ENCODE results near the gene WDR45B.

The WDR45B gene

DNA sequence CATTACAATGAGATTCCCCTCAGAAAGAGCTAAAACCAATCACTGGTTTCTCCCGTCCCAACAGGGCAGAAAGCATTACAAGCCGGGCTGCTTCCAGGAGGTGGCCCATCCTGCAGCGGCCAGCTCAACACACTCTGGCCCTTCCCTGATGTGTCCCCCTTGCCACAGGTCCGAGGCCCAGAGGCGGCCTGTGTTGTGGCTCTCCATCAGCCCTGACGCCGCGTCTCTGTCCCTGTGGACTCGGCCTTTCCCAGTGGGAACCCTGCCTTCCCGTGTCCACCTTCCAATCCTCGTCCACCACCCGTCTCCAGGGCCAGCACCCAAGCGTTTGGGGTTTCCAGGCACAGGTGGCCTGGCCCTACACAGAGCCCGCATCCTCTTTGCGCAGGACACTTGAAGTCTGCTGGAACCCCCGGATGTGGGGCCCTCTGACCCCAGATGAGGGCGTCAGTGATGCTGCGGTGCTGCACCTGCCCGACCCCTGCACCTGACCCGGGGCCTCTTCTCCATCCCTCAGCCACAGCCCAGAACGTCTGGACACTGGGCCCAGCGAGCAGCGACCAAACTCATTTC, 29.2 kb upstream of the WDR45B start:
- no peak for DNase-seq (ENCODE audit: low read depth in 3 of 3, low spot score in 1 of 3)

- DNase-seq (ENCODE audit: low read depth in 3 of 3, low spot score in 1 of 3), result no peak
These were observed 27.4 kb upstream of the WDR45B start for GRCh38 chr17:82675476-82676245.

DNA sequence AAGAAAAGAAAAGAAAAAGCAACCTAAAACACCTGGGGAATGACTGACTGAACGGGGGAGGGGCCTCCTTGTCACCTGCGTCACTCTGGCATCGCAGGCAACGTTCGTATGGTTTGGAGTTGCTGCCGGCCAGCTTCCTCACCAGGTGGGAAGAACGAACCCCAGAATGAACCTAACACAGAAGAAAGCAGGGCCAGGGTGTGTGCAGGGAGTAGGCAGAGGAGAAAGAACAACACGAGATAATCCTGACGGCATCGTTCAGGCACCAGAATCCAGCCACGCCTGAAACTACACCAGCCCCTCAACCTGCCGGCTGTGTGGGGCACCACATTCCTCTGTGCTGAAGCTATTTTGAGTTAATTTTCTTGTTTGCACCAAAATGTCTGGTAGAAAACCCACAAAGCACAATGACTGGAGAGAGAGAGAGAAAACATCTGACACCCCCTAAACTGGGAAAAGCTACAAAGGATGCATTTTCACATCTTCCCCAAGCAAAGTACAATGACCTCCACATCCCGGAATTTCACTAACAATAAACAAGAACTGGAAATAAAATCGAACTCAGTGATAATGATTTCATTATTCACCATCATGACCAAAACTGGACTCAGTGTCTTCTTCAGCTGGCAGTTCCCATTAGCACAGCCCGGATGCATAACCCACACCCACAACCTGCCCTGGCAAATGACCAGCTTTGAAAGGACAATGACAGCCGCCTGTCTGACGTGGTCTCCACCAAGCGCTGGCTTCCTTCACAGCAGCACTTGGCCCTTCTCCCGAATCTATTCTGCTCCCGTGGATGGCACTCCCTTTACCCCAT, 26.6 kb upstream of the WDR45B start:
- DNase-seq (ENCODE audit: low read depth in 3 of 3, low spot score in 1 of 3), result no peak

- DNase-seq (ENCODE audit: low read depth in 3 of 3, low spot score in 1 of 3), result no peak
These were observed 22.6 kb upstream of the WDR45B start for GRCh38 chr17:82670661-82671450.

GRCh38 chr17:82668631-82669099, 20.4 kb upstream of the WDR45B start:
- DNase-seq (ENCODE audit: low read depth in 3 of 3, low spot score in 1 of 3), result peak in 1 of 3 donors; percentile 18

DNA sequence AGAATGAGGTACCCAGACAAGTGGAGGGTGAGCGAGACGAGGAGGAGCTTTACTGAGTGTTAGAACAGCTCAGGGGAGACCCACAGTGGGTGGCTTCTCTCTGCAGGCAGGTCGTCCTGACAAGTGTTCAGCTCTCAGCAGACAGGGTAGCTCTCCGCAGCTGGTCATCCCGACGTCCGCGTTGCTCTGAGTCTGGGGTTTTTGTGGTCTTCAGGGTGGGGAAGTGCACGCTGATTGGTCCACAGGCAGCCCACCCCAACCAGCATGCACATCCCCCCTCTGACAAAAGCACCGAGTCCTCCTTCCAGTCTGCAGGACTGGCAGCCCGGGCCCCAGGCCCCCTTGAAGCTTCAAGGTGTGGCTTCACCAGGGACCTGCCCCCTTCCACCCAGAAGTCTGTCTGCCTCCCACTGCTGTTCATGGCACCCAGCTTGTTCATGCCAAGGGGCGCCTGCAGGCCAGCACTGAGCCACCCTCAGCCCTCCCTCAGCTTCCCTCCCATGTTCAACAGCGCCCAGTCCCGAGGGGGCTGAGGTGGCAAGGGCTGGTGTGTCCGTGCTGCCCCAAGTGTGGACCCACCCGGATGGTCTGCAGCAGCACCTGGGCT, 19.9 kb upstream of the WDR45B start:
- DNase-seq (ENCODE audit: low read depth in 3 of 3, low spot score in 1 of 3), result no peak

- no peak for DNase-seq (ENCODE audit: low read depth in 3 of 3, low spot score in 1 of 3)
These were observed 19.4 kb upstream of the WDR45B start for GRCh38 chr17:82667668-82668000.

DNA sequence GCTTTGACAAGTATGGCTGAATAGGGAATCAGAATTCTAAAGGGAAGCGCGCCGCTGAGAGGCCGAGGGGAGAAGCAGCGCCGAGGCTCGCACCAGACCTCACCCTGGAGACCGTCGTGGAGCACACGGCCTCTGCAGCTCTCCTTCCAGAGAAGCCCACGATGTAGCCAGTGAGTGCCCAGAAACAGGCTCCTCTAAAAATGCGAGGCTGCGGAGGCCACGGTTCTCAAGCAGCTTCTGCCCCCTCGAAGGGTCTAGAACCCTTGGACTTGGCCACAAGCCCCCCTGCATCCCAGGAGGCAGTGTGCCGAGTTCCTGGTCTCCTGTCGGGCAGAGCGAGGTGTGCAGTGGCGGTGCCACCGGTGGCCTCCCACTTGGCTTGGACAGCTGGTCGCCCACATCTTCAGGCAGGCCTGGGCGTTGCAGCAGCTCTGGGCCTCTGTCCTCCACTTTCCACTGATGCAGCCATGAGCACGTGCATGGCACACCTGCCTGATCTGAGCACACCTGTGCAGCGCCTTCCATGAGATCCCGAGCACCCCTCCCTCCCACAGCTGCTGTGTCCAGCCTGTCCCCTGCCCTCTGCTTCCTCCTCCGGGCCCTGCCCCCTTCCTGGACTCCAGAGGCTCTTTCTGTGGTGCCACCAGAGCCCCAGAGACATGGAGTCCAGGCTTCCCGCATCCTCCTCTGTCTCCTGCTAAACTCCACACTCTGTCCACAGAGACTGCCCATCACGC, 18.9 kb upstream of the WDR45B start:
- no peak for DNase-seq (ENCODE audit: low read depth in 3 of 3, low spot score in 1 of 3)

DNA sequence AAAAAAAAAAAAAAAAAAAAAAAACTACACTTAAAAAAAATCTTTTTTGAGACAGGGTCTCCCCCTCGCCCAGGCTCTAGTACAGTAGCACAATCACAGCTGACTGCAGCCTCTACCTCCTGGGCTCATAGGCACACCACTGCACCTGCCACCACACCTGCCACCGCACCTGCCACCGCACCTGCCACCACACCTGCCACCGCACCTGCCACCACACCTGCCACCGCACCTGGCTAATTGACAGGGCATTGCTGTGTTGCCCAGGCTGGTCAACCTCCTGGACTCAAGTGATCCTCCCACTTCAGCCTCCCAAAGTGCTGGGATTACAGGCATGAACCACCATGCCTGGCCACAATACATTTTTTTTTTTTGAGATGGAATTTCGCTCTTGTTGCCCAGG, 17.6 kb upstream of the WDR45B start:
- DNase-seq (ENCODE audit: low read depth in 3 of 3, low spot score in 1 of 3), result no peak

- DNase-seq (ENCODE audit: low read depth in 3 of 3, low spot score in 1 of 3), result no peak
These were observed 17.0 kb upstream of the WDR45B start for GRCh38 chr17:82665217-82665616.

GRCh38 chr17:82664701-82665182, 16.5 kb upstream of the WDR45B start:
- DNase-seq (ENCODE audit: low read depth in 3 of 3, low spot score in 1 of 3), result no peak

GRCh38 chr17:82664276-82664575, 16.0 kb upstream of the WDR45B start:
- no peak for DNase-seq (ENCODE audit: low read depth in 3 of 3, low spot score in 1 of 3)

GRCh38 chr17:82663381-82664275, 15.4 kb upstream of the WDR45B start:
- no peak for DNase-seq (ENCODE audit: low read depth in 3 of 3, low spot score in 1 of 3)

DNA sequence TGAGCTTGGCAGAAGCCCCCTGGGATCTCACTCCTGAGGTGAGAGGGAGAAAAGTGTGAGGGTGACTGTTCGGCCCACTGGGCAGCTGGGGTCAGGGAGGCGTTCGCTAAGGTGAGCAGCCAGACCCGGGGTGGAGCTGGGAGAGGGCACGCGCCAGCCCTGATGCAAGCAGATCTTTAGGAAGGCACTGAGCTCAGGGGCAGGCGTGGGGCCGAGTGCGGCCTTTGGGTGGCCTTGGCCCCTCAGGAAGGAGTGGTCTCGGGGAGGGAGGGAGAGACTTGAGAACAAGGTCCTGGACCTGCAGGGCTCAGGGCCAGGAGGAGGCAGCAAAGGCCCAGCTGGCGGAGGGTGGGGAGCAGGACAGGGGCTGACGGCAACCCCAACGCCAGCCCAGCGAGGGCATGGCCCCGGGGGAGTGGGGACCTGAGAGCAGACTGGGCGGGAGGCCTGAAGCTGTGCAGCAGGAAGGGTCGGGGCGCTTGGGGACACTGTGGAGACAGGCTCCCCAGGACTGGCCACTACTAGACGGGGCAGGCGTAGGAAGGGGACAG, 14.5 kb upstream of the WDR45B start:
- no peak for DNase-seq (ENCODE audit: low read depth in 3 of 3, low spot score in 1 of 3)

GRCh38 chr17:82661717-82662683, 13.8 kb upstream of the WDR45B start:
- DNase-seq (ENCODE audit: low read depth in 3 of 3, low spot score in 1 of 3), result no peak

GRCh38 chr17:82659886-82660285, 11.6 kb upstream of the WDR45B start:
- no peak for DNase-seq (ENCODE audit: low read depth in 3 of 3, low spot score in 1 of 3)

DNA sequence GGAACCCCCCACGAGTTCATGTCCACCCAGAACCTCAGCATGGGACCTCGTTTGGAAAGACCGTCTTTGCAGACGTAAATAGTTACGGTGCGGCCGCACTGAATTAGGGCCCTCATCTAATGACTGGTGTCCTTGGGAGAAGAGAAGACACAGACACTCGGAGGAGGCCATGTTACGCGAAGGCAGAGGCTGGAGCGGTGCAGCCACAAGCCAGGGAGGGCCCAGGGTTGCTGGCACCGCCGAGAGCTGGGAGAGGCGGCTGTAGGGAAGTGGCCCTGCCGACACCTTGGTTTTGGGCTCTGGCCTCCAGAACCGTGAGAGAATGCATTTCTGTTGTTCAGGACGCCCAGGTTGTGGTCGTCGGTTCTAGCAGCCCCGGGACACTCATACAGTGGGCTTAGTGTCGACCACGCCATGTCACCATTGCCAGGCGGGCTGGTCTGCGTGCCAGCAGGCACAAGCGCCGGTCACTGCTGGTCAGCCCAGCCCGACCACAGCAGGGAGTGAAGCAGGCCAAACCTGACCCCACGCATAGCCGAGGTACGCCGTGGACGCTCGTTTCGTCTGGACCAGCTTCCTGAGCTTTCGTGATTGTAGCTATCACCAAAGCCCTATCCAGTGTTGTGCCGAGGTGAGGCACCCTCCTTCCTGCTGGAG, 10.7 kb upstream of the WDR45B start:
- no peak for DNase-seq (ENCODE audit: low read depth in 3 of 3, low spot score in 1 of 3)

Measured in stimulated activated CD4-positive, alpha-beta T cell treated with anti-CD3 and anti-CD28 coated beads, TNF-alpha, amount 100 ng/mL, for 1 hour (primary cell).